NCI-H2107 treated with DMSO at 0.1 percent for 48 hours (cell line): ENCODE data around the gene RNASE1.
"Not testable (repeated sequence)": the region's sequence is repeated elsewhere in the genome, so short reads cannot be mapped to it uniquely, and the experiment has no call there.

Source experiments
- DNase-seq: peaks from one replicate; lab custom pipeline; 2025; ENCODE audit not compliant: unreplicated experiment; lab: John Stamatoyannopoulos, UW

Gene RNASE1

GRCh38 chr14:20774258-20774824 lies 28.3 kb downstream of the RNASE1 start:
- no peak for DNase-seq

GRCh38 chr14:20772650-20773049 lies 30.0 kb downstream of the RNASE1 start:
- no peak for DNase-seq

GRCh38 chr14:20769421-20769820 lies 33.2 kb downstream of the RNASE1 start:
- no peak for DNase-seq

GRCh38 chr14:20768593-20768892 lies 34.1 kb downstream of the RNASE1 start:
- no peak for DNase-seq

GRCh38 chr14:20760950-20761349 lies 41.7 kb downstream of the RNASE1 start:
- no peak for DNase-seq

GRCh38 chr14:20759465-20759864 lies 43.2 kb downstream of the RNASE1 start:
- not testable (repeated sequence) for DNase-seq

- no peak for DNase-seq
Observed at GRCh38 chr14:20757965-20758364, 44.7 kb downstream of the RNASE1 start.

- no peak for DNase-seq
Observed at GRCh38 chr14:20755037-20755436, 47.6 kb downstream of the RNASE1 start.

- no peak for DNase-seq
Observed at GRCh38 chr14:20754308-20754707, 48.3 kb downstream of the RNASE1 start.

GRCh38 chr14:20751963-20752562 lies 50.6 kb downstream of the RNASE1 start:
- DNase-seq: no peak
